Measurements from ENCODE around the gene MYOT.

Gene MYOT

DNA sequence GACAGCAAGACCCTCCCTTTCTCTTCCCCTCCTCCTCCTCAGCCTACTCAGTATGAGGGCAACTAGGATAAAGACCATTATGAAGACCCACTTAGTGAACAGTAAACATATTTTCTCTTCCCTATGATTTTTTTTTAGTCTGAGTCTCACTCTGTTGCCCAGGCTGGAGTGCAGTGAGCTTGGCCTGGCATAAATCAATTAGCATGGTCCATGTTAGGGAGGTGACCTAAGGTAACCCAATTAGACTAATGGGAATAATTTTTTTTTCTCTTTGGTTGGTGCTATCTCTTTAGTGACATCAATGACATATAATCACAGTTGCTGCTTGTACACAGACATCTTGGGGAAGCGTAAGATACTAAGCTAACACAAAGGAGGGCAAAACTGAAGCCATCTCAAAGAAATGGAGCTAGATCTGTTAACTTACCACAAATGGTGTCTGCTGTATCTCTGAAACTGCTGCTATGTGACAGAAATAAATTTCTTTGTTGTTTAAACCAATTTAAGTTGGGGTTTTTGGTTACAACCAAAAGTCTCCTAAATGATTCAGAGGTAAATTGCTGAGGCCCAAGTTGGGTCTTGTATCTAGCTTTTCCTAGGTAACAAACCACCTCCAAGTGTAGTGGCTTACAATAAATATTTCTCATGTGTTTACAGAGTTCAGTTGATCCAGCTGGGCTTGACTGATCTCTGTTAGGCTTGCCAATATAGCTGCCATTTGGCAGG lies 34.9 kb downstream of the MYOT start:
- no peak for DNase-seq

DNA sequence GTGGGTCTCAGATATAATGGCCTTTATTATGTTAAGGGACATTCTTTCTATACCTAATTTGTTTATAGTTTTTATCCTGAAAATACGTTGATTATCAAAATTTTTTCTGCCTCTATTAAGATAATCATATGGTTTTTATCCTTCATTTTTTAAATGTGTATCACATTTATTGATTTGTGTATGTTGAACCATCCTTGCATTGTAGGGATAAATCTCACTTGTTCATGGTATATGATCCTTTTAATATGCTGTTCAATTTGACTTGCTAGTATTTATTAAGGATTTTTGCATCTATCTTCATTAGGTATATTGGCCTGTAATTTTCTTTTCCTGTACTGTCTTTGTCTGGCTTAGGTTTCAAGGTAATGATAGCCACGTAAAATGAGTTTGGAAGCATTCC lies 47.1 kb downstream of the MYOT start:
- no peak for DNase-seq

DNA sequence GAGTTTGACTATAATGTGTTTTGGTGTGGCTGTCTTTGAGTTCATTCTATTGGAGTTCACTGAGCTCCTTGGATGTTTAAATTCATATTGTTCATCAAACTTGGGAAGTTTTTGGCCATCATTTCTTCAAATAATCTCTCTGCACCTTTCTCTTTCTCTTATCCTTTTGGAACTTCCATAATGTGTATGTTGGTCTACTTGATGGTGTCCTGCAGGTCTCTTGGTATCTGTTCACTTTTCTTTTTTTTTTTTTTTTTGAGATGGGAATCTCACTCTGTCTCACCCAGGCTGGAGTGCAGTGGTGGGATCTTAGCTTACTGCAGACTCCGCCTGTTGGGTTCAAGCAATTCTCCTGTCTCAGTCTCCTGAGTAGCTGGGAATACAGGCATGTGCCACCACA lies 49.3 kb downstream of the MYOT start:
- no peak for DNase-seq

DNA sequence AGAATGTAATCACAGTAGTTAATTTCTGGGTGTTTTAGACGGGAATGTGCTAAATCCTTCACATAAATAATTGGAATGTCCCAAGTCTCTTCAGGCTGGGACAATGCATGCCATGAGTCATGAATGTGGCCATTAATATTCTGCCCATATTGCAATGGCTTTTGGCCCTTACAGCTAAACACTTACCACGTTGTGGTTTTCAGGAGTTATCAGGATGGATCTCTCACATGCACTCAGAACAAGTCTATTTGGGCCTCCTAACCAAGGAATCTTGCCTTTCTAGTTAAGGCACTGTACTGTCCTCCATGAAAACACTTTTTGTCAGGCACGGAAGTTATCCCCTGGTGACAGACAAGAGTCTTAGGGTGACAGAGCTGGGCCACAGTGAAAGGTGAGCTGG lies 54.3 kb downstream of the MYOT start:
- no peak for DNase-seq

DNA sequence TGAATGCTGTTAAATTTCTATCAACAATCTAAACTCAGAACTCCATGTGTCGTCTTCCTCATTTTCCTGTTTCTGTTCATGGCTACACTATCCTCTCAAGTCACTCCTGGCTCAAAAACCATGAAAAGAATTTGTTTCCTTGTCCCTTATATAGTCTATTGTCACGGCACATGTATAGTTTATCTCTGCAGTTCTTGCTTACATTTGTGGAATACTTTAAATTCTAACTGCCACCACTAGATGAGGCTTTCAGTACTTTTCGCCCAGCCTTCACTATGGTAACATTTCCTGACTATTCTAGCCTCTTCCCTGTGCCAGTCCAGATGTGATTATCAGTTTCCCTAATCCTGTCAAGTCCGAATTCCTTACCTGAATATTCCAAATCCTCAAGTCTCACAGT lies 56.2 kb downstream of the MYOT start:
- DNase-seq: no peak

DNA sequence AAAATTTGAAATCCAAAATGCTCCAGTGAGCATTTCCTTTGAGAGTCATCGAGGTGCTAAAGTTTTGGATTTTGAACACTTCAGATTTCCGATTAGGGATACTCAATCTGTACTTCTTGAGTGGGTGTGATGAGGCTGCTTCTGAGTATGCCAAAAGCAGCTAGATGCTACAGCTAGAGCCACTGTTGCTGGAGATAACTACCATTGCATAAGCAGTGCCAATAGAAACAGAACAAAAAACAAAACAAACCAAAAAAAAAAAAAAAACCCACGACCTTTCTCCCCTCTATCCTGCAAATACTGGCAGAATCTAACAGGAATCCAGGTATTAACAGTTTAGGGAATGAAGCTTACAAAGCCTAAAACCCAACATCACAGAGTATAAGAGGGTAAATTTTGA lies 65.1 kb downstream of the MYOT start:
- DNase-seq: no peak

DNA sequence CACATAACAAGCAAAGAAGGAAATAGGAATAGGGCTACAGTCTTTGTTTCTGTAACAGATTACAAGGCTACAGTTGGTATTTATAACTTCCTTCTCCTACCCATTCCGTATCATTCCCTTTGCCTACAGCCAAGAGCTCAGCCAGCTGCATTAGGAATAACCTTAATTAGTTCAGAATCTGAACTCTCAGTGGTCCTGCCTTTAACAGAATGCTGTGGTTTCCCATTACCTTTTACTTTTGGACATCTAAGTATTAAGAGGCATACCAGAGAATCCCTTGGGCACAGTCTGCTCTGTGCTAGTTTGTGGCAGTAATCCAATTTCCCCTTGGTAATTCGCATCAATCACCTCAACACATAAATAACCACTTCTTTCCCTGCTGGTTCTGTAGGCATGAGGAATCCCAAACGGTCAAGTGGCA lies 65.8 kb downstream of the MYOT start:
- DNase-seq: no peak

DNA sequence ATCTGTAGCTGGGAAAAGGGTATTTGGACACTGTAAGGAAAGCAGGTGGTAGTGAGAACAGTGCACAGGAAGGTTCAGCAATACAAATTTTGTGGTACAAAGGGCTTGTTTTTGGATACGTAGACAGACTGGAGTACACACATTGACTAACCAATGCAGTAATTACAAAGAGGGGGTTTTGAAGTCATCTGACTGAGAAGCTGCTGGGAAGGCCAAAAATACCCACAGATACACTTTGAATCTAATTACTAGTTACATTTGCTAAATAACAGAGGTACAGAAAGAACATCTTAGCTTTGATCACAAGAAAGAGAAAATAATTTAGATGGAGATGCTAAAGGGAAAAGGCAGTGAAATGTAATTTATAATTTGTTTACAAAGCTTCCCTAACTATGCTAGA lies 67.5 kb downstream of the MYOT start:
- DNase-seq: no peak

DNA sequence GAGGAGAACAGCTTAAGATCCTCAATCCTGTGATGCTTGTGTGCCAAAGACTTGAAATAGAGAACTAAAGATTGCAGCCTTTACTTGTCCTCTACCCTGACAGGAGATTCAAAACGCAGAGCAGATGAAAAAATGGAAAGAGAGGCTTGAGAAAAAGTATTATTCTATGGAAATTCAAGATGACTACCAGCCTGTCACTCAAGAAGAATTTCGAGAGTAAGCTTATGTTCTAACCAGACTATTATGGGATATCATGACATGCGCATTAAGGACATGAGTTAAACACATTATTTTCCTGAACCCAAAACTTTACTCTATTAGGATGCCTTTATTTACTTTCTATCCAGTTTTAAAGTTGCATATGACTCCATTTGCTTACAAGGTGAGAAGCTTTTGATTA lies 68.0 kb downstream of the MYOT start:
- no peak for DNase-seq

All from stimulated activated CD4-positive, alpha-beta T cell treated with anti-CD3 and anti-CD28 coated beads, Interleukin-15, amount 100 ng/mL, for 24 hours (primary cell).